Neural progenitor cell (in vitro differentiated cells): Measurements from ENCODE around the gene ARHGAP15.

Source experiments
- EZH2 ChIP-seq: fragments of 200-600 bp; sonication (generic); IDR thresholded peaks from 2 replicates; pipeline ENCODE4 v1.6.1; 2017; ENCODE audit warnings: antibody characterized with exemption, mild to moderate bottlenecking, moderate library complexity
- TF ChIP-seq, protein P1 (sequence below): fragments of 200-600 bp; sonication (generic); IDR thresholded peaks from 2 replicates; pipeline ENCODE4 v1.5.1; 2017; ENCODE audit warnings: antibody characterized with exemption, mild to moderate bottlenecking

- TF ChIP-seq, protein P1, sequence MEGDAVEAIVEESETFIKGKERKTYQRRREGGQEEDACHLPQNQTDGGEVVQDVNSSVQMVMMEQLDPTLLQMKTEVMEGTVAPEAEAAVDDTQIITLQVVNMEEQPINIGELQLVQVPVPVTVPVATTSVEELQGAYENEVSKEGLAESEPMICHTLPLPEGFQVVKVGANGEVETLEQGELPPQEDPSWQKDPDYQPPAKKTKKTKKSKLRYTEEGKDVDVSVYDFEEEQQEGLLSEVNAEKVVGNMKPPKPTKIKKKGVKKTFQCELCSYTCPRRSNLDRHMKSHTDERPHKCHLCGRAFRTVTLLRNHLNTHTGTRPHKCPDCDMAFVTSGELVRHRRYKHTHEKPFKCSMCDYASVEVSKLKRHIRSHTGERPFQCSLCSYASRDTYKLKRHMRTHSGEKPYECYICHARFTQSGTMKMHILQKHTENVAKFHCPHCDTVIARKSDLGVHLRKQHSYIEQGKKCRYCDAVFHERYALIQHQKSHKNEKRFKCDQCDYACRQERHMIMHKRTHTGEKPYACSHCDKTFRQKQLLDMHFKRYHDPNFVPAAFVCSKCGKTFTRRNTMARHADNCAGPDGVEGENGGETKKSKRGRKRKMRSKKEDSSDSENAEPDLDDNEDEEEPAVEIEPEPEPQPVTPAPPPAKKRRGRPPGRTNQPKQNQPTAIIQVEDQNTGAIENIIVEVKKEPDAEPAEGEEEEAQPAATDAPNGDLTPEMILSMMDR, result no peak
- TF ChIP-seq EZH2, result no peak
Observed at GRCh38 chr2:143616452-143616851, 487.2 kb downstream of the ARHGAP15 start.
